Fibroblast of lung (primary cell): Measurements from ENCODE around the gene STPG4. TPM values are rescaled to one million over a fixed set of nuclear protein-coding genes. Genes with fewer than 3 reads are reported as not detected.

ENCODE experiments used
- DNase-seq, 2 donors: peaks; one replicate each; pipeline versions ENCODE4 v3.0.0 to v3.0.0-alpha.2; 2010; ENCODE audit warnings: low read depth in 2 of 2
- H2AFZ ChIP-seq: 2 replicates; pipeline ENCODE4 v1.5.1; 2012; ENCODE audit warnings: low read length, control low read depth, inconsistent platforms
- H3K27ac ChIP-seq: 2 replicates; pipeline ENCODE4 v1.5.1; 2011; ENCODE audit warnings: low read length, control low read depth; ENCODE audit not compliant: insufficient read depth
- H3K27me3 ChIP-seq: 2 replicates; pipeline ENCODE4 v1.5.1; 2011; ENCODE audit warnings: mild to moderate bottlenecking, low read length; ENCODE audit not compliant: control insufficient read depth, insufficient read depth
- H3K36me3 ChIP-seq: 2 replicates; pipeline ENCODE4 v1.5.1; 2011; ENCODE audit warnings: low read length; ENCODE audit not compliant: control insufficient read depth, insufficient read depth
- H3K4me1 ChIP-seq: 2 replicates; pipeline ENCODE4 v1.5.1; 2011; ENCODE audit warnings: low read length; ENCODE audit not compliant: control insufficient read depth, insufficient read depth; ENCODE audit errors: extremely low read depth
- H3K4me2 ChIP-seq: 2 replicates; pipeline ENCODE4 v1.5.1; 2011; ENCODE audit warnings: low read length, control low read depth; ENCODE audit not compliant: insufficient read depth; ENCODE audit errors: extremely low read depth
- H3K4me3 ChIP-seq, 4 experiments: fragments of 200-600 bp in 1 of 4; sonication (generic) in 1 of 4; replicated peaks in 1 of 4; 2 replicates each; pipeline ENCODE4 v1.5.1; 2011 to 2016; ENCODE audit warnings: low read length in 4 of 4, low read depth in 3 of 4, mild to moderate bottlenecking in 3 of 4, control low read depth in 2 of 4, inconsistent platforms in 1 of 4, mixed read lengths in 1 of 4; ENCODE audit not compliant: insufficient read depth in 1 of 4; ENCODE audit errors: control extremely low read depth in 1 of 4
- H3K79me2 ChIP-seq: 2 replicates; pipeline ENCODE4 v1.5.1; 2012; ENCODE audit warnings: mild to moderate bottlenecking, low read length, inconsistent platforms; ENCODE audit not compliant: control insufficient read depth, insufficient read depth
- H3K9ac ChIP-seq: 2 replicates; pipeline ENCODE4 v1.5.1; 2011; ENCODE audit warnings: mild to moderate bottlenecking, low read length, control low read depth; ENCODE audit not compliant: insufficient read depth
- H3K9me3 ChIP-seq: 2 replicates; pipeline ENCODE4 v1.5.1; 2012; ENCODE audit warnings: low read depth, low read length; ENCODE audit not compliant: control insufficient read depth, insufficient read depth
- H4K20me1 ChIP-seq: 2 replicates; pipeline ENCODE4 v1.5.1; 2011; ENCODE audit warnings: low read length; ENCODE audit not compliant: control insufficient read depth, insufficient read depth; ENCODE audit errors: extremely low read depth
- EZH2 ChIP-seq: IDR thresholded peaks from 2 replicates; pipeline ENCODE4 v1.5.1; 2012; ENCODE audit warnings: low read length, control low read depth, mild to moderate bottlenecking; ENCODE audit errors: missing control alignments
- polyA plus RNA-seq, 2 donors: library from polyadenylated mRNA; depleted of rRNA in 1 of 2; stranded (reverse) in 1 of 2; unstranded in 1 of 2; fragments of >200 nt; gene quantifications; 2 replicates each; pipeline ENCODE4 v1.2.1, GENCODE V29; 2011 to 2012; ENCODE audit warnings: missing spikeins in 1 of 2
- total RNA-seq: library from RNA; depleted of rRNA; stranded (reverse); fragments of >200 nt; gene quantifications from 2 replicates; pipeline ENCODE4 v1.2.1, GENCODE V29; 2014
- TF ChIP-seq, protein P1 (sequence below), 2 donors: IDR thresholded peaks in 1 of 2; conservative IDR thresholded peaks in 1 of 2; 1 replicate in 1 of 2; 2 replicates in 1 of 2; pipeline ENCODE4 v1.5.1; 2011 to 2012; ENCODE audit warnings: low read length in 2 of 2, control low read depth in 1 of 2, inconsistent platforms in 1 of 2, low read depth in 1 of 2, mild to moderate bottlenecking in 1 of 2

The STPG4 gene
- total and polyA plus RNA-seq, 2 donors (not counting 1 experiment from before 2014, with no cell fraction given) = 0.33 TPM; not detected in 1

GRCh38 chr2:47051562-47051961, 103.5 kb downstream of the STPG4 start:
- Histone ChIP-seq H3K4me2 (no peak overlapping the region), H3K27me3 (no peaks in the 10 kb centered on the region), H3K9ac (no peak overlapping the region), H2AFZ (no peak overlapping the region), H3K27ac (no peak overlapping the region), H3K9me3 (no peaks in the 10 kb centered on the region), H3K79me2 (no peaks in the 10 kb centered on the region), H3K4me1 (peaks cover 13% of the 10 kb centered on the region), H3K4me3 (no peak overlapping the region), H3K36me3 (peaks cover 30% of the 10 kb centered on the region), H4K20me1 (no peaks in the 10 kb centered on the region)
- TF ChIP-seq, protein P1, sequence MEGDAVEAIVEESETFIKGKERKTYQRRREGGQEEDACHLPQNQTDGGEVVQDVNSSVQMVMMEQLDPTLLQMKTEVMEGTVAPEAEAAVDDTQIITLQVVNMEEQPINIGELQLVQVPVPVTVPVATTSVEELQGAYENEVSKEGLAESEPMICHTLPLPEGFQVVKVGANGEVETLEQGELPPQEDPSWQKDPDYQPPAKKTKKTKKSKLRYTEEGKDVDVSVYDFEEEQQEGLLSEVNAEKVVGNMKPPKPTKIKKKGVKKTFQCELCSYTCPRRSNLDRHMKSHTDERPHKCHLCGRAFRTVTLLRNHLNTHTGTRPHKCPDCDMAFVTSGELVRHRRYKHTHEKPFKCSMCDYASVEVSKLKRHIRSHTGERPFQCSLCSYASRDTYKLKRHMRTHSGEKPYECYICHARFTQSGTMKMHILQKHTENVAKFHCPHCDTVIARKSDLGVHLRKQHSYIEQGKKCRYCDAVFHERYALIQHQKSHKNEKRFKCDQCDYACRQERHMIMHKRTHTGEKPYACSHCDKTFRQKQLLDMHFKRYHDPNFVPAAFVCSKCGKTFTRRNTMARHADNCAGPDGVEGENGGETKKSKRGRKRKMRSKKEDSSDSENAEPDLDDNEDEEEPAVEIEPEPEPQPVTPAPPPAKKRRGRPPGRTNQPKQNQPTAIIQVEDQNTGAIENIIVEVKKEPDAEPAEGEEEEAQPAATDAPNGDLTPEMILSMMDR (conservative IDR thresholded peaks at IDR 0.05 in 1 of 2, IDR thresholded peaks at IDR 0.05 in 1 of 2; ENCODE audit: low read depth in 1 of 2, low read length in 2 of 2) = no peak
- TF ChIP-seq EZH2 = no peak
- no peak for DNase-seq

DNA sequence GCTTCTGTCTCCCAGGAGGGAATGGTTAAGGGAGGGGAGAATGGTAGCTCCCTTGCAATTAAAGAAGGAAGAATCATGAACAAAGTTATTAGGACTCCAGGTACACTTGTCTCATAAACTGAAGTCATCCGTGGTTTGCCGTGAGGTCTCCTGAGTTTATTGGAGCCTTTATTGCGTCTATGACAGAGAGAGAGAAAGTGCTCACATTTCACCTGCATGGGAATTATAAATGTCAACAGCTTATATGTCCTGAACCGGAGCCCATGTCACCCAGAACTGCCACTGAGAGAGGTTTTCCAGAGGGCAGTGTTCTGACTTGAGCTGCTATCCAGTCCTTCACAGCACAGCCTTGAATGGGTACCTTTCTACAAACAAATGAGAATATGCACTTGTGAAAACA, 104.3 kb downstream of the STPG4 start:
- no peaks in the 10 kb centered on the region for H3K27me3 ChIP-seq
- H3K36me3 ChIP-seq = peaks cover 36% of the 10 kb centered on the region
- H4K20me1 ChIP-seq = no peaks in the 10 kb centered on the region
- no peak overlapping the region for H3K9ac ChIP-seq
- H3K27ac ChIP-seq = no peak overlapping the region
- H3K9me3 ChIP-seq = no peaks in the 10 kb centered on the region
- H3K4me3 ChIP-seq = no peak overlapping the region
- no peak overlapping the region for H2AFZ ChIP-seq
- no peak for DNase-seq
- H3K4me1 ChIP-seq = peaks cover 8% of the 10 kb centered on the region
- H3K79me2 ChIP-seq = no peaks in the 10 kb centered on the region
- TF ChIP-seq, protein P1 (conservative IDR thresholded peaks at IDR 0.05 in 1 of 2, IDR thresholded peaks at IDR 0.05 in 1 of 2; ENCODE audit: low read depth in 1 of 2, low read length in 2 of 2) = no peak
- no peak for TF ChIP-seq EZH2
- H3K4me2 ChIP-seq = no peak overlapping the region

- H4K20me1 ChIP-seq = no peaks in the 10 kb centered on the region
- H3K4me3 ChIP-seq = no peak overlapping the region
- H3K27ac ChIP-seq = no peak overlapping the region
- H2AFZ ChIP-seq = no peak overlapping the region
- no peaks in the 10 kb centered on the region for H3K9me3 ChIP-seq
- TF ChIP-seq EZH2 = no peak
- TF ChIP-seq, protein P1 (conservative IDR thresholded peaks at IDR 0.05 in 1 of 2, IDR thresholded peaks at IDR 0.05 in 1 of 2; ENCODE audit: low read depth in 1 of 2, low read length in 2 of 2) = no peak
- H3K79me2 ChIP-seq = no peaks in the 10 kb centered on the region
- peaks cover 3% of the 10 kb centered on the region for H3K4me1 ChIP-seq
- peaks cover 36% of the 10 kb centered on the region for H3K36me3 ChIP-seq
- no peak overlapping the region for H3K4me2 ChIP-seq
- no peak for DNase-seq
- no peak overlapping the region for H3K9ac ChIP-seq
- H3K27me3 ChIP-seq = no peaks in the 10 kb centered on the region
Observed at GRCh38 chr2:47050021-47050760, 104.9 kb downstream of the STPG4 start.
